Measurements from ENCODE around the gene CTNND1.

CTNND1 gene

DNA sequence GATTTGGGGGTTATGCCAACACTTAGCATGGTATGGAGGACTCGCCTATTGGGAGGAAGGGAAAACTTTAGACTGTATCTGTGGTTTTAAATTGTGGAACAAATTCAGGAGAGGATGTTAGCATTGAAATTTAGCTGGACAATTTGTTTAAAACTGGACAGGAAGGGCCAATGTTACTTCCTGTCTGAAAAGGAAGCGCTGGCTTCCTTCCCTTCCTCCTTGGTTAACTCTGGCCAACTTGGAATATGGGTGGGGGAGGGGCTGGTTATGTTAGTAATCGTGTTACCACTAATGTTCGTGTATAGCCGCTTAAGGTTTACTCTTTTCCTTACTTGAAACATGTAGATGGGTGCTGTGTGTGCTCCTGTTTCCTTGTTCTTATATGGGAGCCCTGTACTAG is 13.9 kb downstream of the CTNND1 start:
- H3K27ac Mint-ChIP-seq = no peak overlapping the region
- H3K9me3 Mint-ChIP-seq = no peaks in the 10 kb centered on the region
- peaks cover 2% of the 10 kb centered on the region for H3K36me3 Mint-ChIP-seq (ENCODE audit: low read depth)
- no peaks in the 10 kb centered on the region for H3K27me3 Mint-ChIP-seq (ENCODE audit: low read depth)
- H3K4me1 Mint-ChIP-seq (ENCODE audit: low read depth) = peaks cover 24% of the 10 kb centered on the region
- no peak overlapping the region for H3K4me3 Mint-ChIP-seq

DNA sequence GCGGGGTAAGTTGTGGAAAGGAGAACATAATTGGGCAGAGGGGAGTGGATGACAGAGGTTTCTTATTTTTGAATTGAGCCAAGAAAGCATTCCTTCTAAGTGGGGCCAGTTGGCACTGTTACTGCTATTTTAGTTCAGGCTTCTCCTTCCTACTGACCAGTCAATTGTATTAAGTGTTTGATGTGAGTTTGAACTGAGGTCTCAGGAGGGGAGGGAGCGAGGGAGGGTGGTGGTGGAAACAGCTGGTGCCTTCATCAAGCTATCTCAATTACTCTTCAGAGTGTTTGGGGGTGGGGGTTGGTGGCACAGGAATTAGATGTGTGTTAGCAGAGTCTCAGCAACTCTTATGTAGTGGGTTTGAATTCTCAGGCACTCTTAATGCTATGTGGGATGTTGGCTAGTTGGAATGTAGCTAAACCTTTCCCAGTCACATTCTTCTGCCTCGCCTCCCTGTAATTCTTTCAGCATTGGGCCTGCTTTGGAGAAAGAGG is 14.5 kb downstream of the CTNND1 start:
- Mint-ChIP-seq H3K27ac (no peak overlapping the region), H3K4me1 (ENCODE audit: low read depth) (peaks cover 24% of the 10 kb centered on the region), H3K9me3 (no peaks in the 10 kb centered on the region), H3K36me3 (ENCODE audit: low read depth) (peaks cover 2% of the 10 kb centered on the region), H3K27me3 (ENCODE audit: low read depth) (no peaks in the 10 kb centered on the region), H3K4me3 (no peak overlapping the region)

- peaks cover 2% of the 10 kb centered on the region for H3K36me3 Mint-ChIP-seq (ENCODE audit: low read depth)
- H3K4me1 Mint-ChIP-seq (ENCODE audit: low read depth) = peaks cover 25% of the 10 kb centered on the region
- no peaks in the 10 kb centered on the region for H3K9me3 Mint-ChIP-seq
- H3K27ac Mint-ChIP-seq = no peak overlapping the region
- no peak overlapping the region for H3K4me3 Mint-ChIP-seq
- H3K27me3 Mint-ChIP-seq (ENCODE audit: low read depth) = no peaks in the 10 kb centered on the region
Observed at GRCh38 chr11:57776577-57777210, 15.1 kb downstream of the CTNND1 start.

DNA sequence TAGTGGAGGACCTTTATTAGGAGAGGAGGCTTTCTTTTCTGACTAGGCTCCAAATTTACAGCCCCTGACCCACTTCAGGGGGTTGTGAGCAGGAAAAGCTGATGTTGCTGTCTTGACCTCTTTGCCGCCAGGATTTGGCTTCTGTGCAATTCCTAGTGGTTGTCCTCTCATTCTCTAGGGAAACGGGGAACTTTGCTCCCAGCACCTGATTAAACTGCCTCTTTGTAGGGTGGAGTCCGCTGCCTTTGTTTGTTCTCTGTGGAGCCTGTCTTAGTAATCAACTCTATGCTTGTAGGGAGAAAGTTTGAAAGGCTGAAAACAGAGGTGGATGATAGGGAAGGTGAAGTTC is 16.3 kb downstream of the CTNND1 start:
- Mint-ChIP-seq H3K27me3 (ENCODE audit: low read depth) (no peaks in the 10 kb centered on the region), H3K4me1 (ENCODE audit: low read depth) (peaks cover 21% of the 10 kb centered on the region), H3K36me3 (ENCODE audit: low read depth) (peaks cover 2% of the 10 kb centered on the region), H3K4me3 (no peak overlapping the region), H3K27ac (no peak overlapping the region), H3K9me3 (no peaks in the 10 kb centered on the region)

- Mint-ChIP-seq H3K27me3 (ENCODE audit: low read depth) (no peaks in the 10 kb centered on the region), H3K36me3 (ENCODE audit: low read depth) (peaks cover 2% of the 10 kb centered on the region), H3K9me3 (no peaks in the 10 kb centered on the region), H3K27ac (no peak overlapping the region), H3K4me3 (no peak overlapping the region), H3K4me1 (ENCODE audit: low read depth) (peaks cover 21% of the 10 kb centered on the region)
Observed at GRCh38 chr11:57778318-57779037, 16.9 kb downstream of the CTNND1 start.

GRCh38 chr11:57779276-57779675 is 17.7 kb downstream of the CTNND1 start:
- Mint-ChIP-seq H3K27ac (no peak overlapping the region), H3K4me3 (no peak overlapping the region), H3K27me3 (ENCODE audit: low read depth) (no peaks in the 10 kb centered on the region), H3K9me3 (no peaks in the 10 kb centered on the region), H3K4me1 (ENCODE audit: low read depth) (peaks cover 19% of the 10 kb centered on the region), H3K36me3 (ENCODE audit: low read depth) (peaks cover 2% of the 10 kb centered on the region)

DNA sequence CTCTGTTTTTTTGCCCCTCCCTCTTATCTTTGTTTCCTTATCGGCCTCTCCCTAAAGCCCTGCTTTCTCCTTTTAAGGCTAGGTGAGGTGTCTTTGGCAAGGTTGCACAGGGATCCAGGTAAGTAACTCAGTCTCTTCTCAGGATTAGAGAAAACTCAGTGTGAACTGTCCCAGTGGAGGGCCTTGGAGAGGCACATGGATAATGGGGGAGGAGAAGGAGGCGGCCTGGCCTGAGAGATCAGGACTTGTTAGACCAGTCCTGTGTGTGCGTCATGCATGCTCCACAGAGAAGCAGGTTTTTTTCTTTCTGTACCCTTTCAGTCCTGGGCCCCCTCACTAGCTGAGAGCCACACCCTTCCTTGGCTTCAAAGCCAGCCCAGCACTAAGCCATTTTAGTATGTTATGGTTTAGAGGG is 19.9 kb downstream of the CTNND1 start:
- H3K36me3 Mint-ChIP-seq (ENCODE audit: low read depth) = peaks cover 3% of the 10 kb centered on the region
- no peaks in the 10 kb centered on the region for H3K9me3 Mint-ChIP-seq
- no peaks in the 10 kb centered on the region for H3K27me3 Mint-ChIP-seq (ENCODE audit: low read depth)
- H3K4me3 Mint-ChIP-seq = no peak overlapping the region
- H3K4me1 Mint-ChIP-seq (ENCODE audit: low read depth) = peaks cover 24% of the 10 kb centered on the region
- no peak overlapping the region for H3K27ac Mint-ChIP-seq

- Mint-ChIP-seq H3K9me3 (no peaks in the 10 kb centered on the region), H3K4me3 (no peak overlapping the region), H3K27ac (no peak overlapping the region), H3K36me3 (ENCODE audit: low read depth) (peaks cover 3% of the 10 kb centered on the region), H3K27me3 (ENCODE audit: low read depth) (no peaks in the 10 kb centered on the region), H3K4me1 (ENCODE audit: low read depth) (peaks cover 20% of the 10 kb centered on the region)
Observed at GRCh38 chr11:57785072-57785471, 23.5 kb downstream of the CTNND1 start.

GRCh38 chr11:57786436-57786835 is 24.8 kb downstream of the CTNND1 start:
- Mint-ChIP-seq H3K4me3 (no peak overlapping the region), H3K27me3 (ENCODE audit: low read depth) (no peaks in the 10 kb centered on the region), H3K9me3 (no peaks in the 10 kb centered on the region), H3K36me3 (ENCODE audit: low read depth) (peaks cover 3% of the 10 kb centered on the region), H3K4me1 (ENCODE audit: low read depth) (peaks cover 24% of the 10 kb centered on the region), H3K27ac (no peak overlapping the region)

DNA sequence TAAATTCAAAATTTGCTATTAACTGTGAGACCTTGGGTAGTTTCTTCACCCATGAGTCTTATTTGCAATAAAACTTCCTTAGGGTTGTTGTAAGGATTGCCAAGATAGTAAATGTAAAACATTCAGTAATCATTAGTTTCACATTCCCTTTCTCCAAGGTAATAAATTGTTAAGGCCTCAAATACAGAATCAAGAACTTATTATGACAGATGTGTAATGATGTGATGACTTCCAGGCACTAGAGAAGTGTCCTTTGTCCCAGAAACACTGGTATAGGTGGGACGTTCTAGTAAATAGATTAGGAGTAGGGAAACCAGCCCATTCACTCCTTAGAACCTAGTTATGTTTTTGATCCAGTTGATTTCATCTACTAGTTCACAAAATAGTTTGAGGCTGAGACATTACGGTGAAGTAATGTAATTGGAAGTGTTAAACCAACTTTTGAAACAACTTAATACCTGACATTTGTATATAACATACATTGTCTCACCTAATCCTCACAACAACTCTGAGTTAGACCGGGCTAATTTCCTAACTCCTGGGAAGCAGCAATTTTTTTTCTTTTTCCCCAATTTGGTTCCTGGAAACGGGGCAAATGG is 25.5 kb downstream of the CTNND1 start:
- Mint-ChIP-seq H3K27me3 (ENCODE audit: low read depth) (no peaks in the 10 kb centered on the region), H3K36me3 (ENCODE audit: low read depth) (peaks cover 4% of the 10 kb centered on the region), H3K9me3 (no peaks in the 10 kb centered on the region), H3K4me3 (no peak overlapping the region), H3K27ac (no peak overlapping the region), H3K4me1 (ENCODE audit: low read depth) (peaks cover 29% of the 10 kb centered on the region)

DNA sequence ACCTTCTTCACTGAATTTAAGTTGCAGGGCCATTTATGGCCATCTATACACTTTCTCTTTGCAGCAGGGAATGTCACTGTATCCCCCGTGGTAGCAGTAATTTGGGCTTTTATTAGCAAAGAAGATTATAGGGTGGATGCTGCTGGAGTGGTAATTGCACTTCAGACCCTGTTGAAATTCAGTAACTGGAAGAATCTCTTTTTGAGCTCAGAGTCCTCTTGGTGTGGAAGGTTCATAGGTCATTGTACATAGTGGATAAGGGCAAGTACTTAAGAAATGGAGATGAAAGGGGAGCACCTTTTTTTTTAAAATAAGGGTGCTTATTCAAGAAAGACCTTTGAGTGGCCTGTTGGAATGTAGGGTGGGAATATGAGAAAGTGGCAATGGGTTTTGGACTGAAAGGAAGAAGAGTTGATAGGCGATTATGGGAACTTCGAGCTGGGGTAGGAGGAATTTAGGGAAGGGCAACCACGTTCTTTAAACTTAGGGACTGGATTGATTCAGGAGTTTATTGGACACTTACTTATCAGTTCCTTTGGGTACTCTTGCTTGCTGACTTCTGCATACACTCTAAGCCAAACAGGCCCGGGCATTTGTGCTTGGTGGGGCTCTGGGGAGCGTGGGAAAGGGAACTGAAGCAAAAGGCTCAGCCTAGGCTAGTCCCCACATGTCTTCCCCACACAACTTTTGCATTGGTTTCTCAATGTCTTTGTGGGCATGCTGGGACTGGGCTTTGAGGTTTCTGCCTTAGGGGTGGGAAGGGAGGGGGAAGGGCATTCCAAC is 26.5 kb downstream of the CTNND1 start:
- Mint-ChIP-seq H3K36me3 (ENCODE audit: low read depth) (peaks cover 6% of the 10 kb centered on the region), H3K27ac (no peak overlapping the region), H3K4me3 (no peak overlapping the region), H3K9me3 (no peaks in the 10 kb centered on the region), H3K27me3 (ENCODE audit: low read depth) (no peaks in the 10 kb centered on the region), H3K4me1 (ENCODE audit: low read depth) (peaks cover 36% of the 10 kb centered on the region)

- peaks cover 42% of the 10 kb centered on the region for H3K4me1 Mint-ChIP-seq (ENCODE audit: low read depth)
Observed at GRCh38 chr11:57788703-57789088, 27.1 kb downstream of the CTNND1 start.

GRCh38 chr11:57791321-57792059 is 29.9 kb downstream of the CTNND1 start:
- peaks cover 48% of the 10 kb centered on the region for H3K4me1 Mint-ChIP-seq (ENCODE audit: low read depth)
- H3K27me3 Mint-ChIP-seq (ENCODE audit: low read depth) = no peaks in the 10 kb centered on the region
- peaks cover 15% of the 10 kb centered on the region for H3K36me3 Mint-ChIP-seq (ENCODE audit: low read depth)
- H3K27ac Mint-ChIP-seq = peak overlapping the region; percentile 91
- H3K9me3 Mint-ChIP-seq = no peaks in the 10 kb centered on the region
- H3K4me3 Mint-ChIP-seq = peak overlapping the region; percentile 64

More at GRCh38 chr11:57788703-57789088, 27.1 kb downstream of the CTNND1 start:
- Mint-ChIP-seq H3K9me3 (no peaks in the 10 kb centered on the region), H3K4me3 (no peak overlapping the region), H3K36me3 (ENCODE audit: low read depth) (peaks cover 7% of the 10 kb centered on the region), H3K27ac (no peak overlapping the region), H3K27me3 (ENCODE audit: low read depth) (no peaks in the 10 kb centered on the region)

DNA sequence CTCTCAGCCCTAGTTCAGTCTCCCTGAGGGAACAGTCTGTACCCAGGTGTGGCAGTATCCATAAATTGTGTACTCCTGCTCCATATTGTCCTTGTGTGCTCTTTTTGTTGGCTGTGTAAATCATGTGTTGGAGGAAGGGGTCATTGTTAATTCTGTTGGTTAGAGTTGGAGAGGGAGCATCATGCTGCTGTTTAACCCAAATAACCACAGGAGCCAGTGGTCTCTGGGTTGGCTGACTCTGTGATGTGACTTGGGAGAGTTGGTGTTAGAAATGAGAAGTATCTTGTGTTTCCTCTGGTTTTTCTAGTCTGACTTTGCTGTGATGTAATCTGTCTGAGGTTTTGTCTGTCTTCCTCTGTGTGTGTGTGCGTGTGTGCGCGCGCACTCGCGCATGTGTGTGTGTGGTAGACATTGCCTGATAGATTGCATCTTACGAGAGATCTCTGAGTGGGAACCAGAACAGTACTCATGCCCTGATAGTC is 30.5 kb downstream of the CTNND1 start:
- H3K9me3 Mint-ChIP-seq = no peaks in the 10 kb centered on the region

More for the DNA sequence above, 30.5 kb downstream of the CTNND1 start:
- Mint-ChIP-seq H3K36me3 (ENCODE audit: low read depth) (peaks cover 18% of the 10 kb centered on the region), H3K27me3 (ENCODE audit: low read depth) (no peaks in the 10 kb centered on the region), H3K4me1 (ENCODE audit: low read depth) (peaks cover 48% of the 10 kb centered on the region), H3K27ac (peak overlapping the region; percentile 91), H3K4me3 (peak overlapping the region; percentile 64)
